OCI-LY7 (cell line): Measurements from ENCODE around the gene SPAG16.

Experiments used
- EZH2phosphoT487 ChIP-seq: fragments of 200-600 bp; sonication (generic); IDR thresholded peaks from 2 replicates; pipeline ENCODE4 v1.6.1; 2018; ENCODE audit warnings: low read depth, borderline replicate concordance, mild to moderate bottlenecking, mixed run types, antibody characterized with exemption, low read length, moderate library complexity, mixed read lengths
- TF ChIP-seq, protein P1 (sequence below): fragments of 200-600 bp; sonication (generic); conservative IDR thresholded peaks from 2 replicates; pipeline ENCODE4 v1.5.1; 2014; ENCODE audit warnings: mild to moderate bottlenecking, antibody characterized with exemption, low read length, moderate library complexity, mixed read lengths

DNA sequence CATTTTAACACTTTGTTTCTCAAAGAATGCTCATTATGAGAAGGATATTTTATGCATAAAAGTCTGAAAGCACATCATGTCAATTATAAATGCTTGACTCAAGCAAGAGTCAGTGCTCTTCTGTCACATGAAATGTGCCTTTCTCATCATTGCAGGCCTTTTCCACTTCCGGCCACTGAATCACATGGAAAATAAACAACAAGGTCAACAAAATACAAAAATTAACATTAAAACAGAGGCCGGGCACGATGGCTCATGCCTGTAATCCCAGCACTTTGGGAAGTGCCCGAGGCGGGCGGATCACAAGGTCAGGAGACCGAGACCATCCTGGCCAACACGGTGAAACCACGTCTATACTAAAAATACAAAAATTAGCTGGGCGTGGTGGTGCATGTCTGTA is 480.6 kb downstream of the SPAG16 start:
- TF ChIP-seq, protein P1, sequence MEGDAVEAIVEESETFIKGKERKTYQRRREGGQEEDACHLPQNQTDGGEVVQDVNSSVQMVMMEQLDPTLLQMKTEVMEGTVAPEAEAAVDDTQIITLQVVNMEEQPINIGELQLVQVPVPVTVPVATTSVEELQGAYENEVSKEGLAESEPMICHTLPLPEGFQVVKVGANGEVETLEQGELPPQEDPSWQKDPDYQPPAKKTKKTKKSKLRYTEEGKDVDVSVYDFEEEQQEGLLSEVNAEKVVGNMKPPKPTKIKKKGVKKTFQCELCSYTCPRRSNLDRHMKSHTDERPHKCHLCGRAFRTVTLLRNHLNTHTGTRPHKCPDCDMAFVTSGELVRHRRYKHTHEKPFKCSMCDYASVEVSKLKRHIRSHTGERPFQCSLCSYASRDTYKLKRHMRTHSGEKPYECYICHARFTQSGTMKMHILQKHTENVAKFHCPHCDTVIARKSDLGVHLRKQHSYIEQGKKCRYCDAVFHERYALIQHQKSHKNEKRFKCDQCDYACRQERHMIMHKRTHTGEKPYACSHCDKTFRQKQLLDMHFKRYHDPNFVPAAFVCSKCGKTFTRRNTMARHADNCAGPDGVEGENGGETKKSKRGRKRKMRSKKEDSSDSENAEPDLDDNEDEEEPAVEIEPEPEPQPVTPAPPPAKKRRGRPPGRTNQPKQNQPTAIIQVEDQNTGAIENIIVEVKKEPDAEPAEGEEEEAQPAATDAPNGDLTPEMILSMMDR, result no peak
- TF ChIP-seq EZH2phosphoT487, result no peak
